Measurements from ENCODE around the gene EIF5AL1.

DNA sequence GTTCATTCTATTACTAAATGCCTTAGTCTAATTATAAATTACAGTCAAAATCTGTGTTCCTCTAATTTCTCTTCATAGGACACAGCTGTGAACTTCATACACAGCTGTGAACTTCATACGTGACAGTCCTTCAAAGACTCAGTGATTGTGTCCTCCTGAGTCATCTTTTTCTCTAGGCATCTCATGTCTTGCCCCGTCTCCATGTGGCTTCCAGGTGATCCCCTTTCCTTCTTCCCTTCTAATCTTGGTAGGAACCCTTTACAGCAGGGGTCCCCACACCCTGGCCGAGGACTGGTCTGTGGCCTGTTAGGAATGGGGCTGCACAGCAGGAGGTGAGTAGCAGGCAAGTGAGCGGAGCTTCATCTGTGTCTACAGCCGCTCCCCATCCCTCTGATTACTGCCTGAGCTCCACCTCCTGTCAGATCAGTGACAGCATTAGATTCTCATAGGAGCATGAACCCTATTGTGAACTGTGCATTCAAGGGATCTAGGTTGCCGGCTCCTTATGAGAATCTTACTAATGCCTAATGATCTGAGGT is 14.0 kb upstream of the EIF5AL1 start:
- TF ChIP-seq, protein P1, sequence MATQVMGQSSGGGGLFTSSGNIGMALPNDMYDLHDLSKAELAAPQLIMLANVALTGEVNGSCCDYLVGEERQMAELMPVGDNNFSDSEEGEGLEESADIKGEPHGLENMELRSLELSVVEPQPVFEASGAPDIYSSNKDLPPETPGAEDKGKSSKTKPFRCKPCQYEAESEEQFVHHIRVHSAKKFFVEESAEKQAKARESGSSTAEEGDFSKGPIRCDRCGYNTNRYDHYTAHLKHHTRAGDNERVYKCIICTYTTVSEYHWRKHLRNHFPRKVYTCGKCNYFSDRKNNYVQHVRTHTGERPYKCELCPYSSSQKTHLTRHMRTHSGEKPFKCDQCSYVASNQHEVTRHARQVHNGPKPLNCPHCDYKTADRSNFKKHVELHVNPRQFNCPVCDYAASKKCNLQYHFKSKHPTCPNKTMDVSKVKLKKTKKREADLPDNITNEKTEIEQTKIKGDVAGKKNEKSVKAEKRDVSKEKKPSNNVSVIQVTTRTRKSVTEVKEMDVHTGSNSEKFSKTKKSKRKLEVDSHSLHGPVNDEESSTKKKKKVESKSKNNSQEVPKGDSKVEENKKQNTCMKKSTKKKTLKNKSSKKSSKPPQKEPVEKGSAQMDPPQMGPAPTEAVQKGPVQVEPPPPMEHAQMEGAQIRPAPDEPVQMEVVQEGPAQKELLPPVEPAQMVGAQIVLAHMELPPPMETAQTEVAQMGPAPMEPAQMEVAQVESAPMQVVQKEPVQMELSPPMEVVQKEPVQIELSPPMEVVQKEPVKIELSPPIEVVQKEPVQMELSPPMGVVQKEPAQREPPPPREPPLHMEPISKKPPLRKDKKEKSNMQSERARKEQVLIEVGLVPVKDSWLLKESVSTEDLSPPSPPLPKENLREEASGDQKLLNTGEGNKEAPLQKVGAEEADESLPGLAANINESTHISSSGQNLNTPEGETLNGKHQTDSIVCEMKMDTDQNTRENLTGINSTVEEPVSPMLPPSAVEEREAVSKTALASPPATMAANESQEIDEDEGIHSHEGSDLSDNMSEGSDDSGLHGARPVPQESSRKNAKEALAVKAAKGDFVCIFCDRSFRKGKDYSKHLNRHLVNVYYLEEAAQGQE (IDR thresholded peaks at IDR 0.05) = no peak
- TF ChIP-seq, protein P2, sequence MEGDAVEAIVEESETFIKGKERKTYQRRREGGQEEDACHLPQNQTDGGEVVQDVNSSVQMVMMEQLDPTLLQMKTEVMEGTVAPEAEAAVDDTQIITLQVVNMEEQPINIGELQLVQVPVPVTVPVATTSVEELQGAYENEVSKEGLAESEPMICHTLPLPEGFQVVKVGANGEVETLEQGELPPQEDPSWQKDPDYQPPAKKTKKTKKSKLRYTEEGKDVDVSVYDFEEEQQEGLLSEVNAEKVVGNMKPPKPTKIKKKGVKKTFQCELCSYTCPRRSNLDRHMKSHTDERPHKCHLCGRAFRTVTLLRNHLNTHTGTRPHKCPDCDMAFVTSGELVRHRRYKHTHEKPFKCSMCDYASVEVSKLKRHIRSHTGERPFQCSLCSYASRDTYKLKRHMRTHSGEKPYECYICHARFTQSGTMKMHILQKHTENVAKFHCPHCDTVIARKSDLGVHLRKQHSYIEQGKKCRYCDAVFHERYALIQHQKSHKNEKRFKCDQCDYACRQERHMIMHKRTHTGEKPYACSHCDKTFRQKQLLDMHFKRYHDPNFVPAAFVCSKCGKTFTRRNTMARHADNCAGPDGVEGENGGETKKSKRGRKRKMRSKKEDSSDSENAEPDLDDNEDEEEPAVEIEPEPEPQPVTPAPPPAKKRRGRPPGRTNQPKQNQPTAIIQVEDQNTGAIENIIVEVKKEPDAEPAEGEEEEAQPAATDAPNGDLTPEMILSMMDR (IDR thresholded peaks at IDR 0.05; ENCODE audit: low read depth, low read length, missing input control) = no peak
- TF ChIP-seq SP1 (IDR thresholded peaks at IDR 0.05) = no peak
- TF ChIP-seq YY1 (IDR thresholded peaks at IDR 0.05) = no peak
- no peak for TF ChIP-seq JUND (IDR thresholded peaks at IDR 0.05)
- no peak for TF ChIP-seq GABPA (IDR thresholded peaks at IDR 0.05 in 1 of 2, conservative IDR thresholded peaks at IDR 0.05 in 1 of 2)

Measured in liver (tissue), 3 donors.